Anterior cingulate cortex (tissue), 58 donors: Measurements from ENCODE around the gene ALKBH7.

ENCODE experiments used
- DNase-seq, 58 donors: peaks; one replicate each; lab custom pipeline; 2025; lab: John Stamatoyannopoulos, UW

Gene ALKBH7

GRCh38 chr19:6421075-6422014 is 48.8 kb downstream of the ALKBH7 start:
- no peak for DNase-seq

- no peak for DNase-seq
Measured at GRCh38 chr19:6423499-6424194, 51.1 kb downstream of the ALKBH7 start.

GRCh38 chr19:6424195-6424938 is 51.8 kb downstream of the ALKBH7 start, which contains the start of gene KHSRP:
Gene KHSRP (minus strand): TSS chr19:6424811. CDS start chr19:6424701, 110 bp downstream.
- DNase-seq = peak in 4 of 58 donors; percentile 11 to 31 (median 25)
